Loucy (cell line): ENCODE measurements around the gene GLDN.

Source experiments
- CTCF ChIP-seq: fragments of 200-600 bp; sonication (generic); conservative IDR thresholded peaks from 2 replicates; pipeline ENCODE4 v1.5.1; 2014; ENCODE audit warnings: mild to moderate bottlenecking, antibody characterized with exemption, low read length
- EZH2phosphoT487 ChIP-seq: fragments of 200-600 bp; IDR thresholded peaks from 2 replicates; pipeline ENCODE4 v1.6.1; 2018; ENCODE audit warnings: antibody characterized with exemption, mild to moderate bottlenecking, moderate library complexity, borderline replicate concordance

DNA sequence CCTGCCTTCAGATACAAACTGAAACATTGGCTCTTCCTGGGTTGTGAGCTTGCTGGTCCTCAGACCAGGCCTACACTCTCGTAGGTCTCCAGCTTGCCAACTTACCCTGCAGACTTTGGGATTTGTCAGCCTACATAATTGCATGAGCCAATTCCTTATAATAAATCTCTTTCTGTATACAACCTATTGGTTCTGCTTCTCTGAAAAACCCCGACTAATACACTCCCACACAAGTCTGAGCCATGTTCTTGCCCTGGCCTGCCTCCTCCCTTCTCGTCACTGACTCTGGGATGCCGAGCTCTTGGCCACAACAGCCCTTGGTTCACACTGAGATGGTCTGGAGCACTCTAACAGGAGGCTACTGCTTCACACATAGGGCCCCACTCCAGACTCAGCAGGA lies 12.5 kb upstream of the GLDN start:
- TF ChIP-seq CTCF (no peak), EZH2phosphoT487 (no peak)
